ENCODE results near the gene EFCAB12. TPM values are rescaled to one million over a fixed set of nuclear protein-coding genes. Genes with fewer than 3 reads are reported as not detected.

The EFCAB12 gene
- total and polyA plus RNA-seq, 2 donors (not counting 3 experiments of a cell fraction or from before 2014, with no cell fraction given), result 0.15 to 0.49 TPM

DNA sequence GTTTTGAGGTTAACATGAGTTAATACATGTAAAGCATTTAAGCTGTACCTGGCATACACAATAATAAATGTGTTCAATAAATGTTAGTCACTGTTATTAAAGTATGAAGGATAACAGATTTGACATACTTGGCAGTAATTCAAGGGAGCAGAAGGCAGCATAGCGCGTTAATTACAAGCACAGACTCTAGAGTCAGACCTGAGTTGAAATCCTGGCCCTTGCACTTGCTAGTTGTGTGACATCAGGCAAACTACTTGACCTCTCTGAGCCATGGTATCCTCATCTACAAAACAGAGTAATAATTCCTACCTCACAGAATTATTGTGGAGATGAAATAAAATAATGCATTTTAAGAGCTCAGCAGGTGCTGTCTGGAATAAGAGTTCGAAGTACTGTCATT, 17.0 kb upstream of the EFCAB12 start:
- H3K9ac ChIP-seq (replicated peaks; ENCODE audit: extremely low read depth, insufficient read depth, low read length), result no peak overlapping the region
- peaks cover 17% of the 10 kb centered on the region for H3K79me2 ChIP-seq (ENCODE audit: control insufficient read depth, insufficient read depth, low read length)
- peaks cover 53% of the 10 kb centered on the region for H3K4me1 ChIP-seq (ENCODE audit: control insufficient read depth, extremely low read depth, insufficient read depth, low read length)
- TF ChIP-seq, protein P1, sequence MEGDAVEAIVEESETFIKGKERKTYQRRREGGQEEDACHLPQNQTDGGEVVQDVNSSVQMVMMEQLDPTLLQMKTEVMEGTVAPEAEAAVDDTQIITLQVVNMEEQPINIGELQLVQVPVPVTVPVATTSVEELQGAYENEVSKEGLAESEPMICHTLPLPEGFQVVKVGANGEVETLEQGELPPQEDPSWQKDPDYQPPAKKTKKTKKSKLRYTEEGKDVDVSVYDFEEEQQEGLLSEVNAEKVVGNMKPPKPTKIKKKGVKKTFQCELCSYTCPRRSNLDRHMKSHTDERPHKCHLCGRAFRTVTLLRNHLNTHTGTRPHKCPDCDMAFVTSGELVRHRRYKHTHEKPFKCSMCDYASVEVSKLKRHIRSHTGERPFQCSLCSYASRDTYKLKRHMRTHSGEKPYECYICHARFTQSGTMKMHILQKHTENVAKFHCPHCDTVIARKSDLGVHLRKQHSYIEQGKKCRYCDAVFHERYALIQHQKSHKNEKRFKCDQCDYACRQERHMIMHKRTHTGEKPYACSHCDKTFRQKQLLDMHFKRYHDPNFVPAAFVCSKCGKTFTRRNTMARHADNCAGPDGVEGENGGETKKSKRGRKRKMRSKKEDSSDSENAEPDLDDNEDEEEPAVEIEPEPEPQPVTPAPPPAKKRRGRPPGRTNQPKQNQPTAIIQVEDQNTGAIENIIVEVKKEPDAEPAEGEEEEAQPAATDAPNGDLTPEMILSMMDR (IDR thresholded peaks at IDR 0.05; ENCODE audit: extremely low read depth in 1 of 2, insufficient read depth in 1 of 2, low read depth in 1 of 2, low read length in 2 of 2), result no peak
- no peak for TF ChIP-seq MYC (IDR thresholded peaks at IDR 0.05; ENCODE audit: low read depth, low read length)
- TF ChIP-seq FOS (IDR thresholded peaks at IDR 0.05; ENCODE audit: borderline replicate concordance, insufficient read depth, low read length), result no peak
- no peak for TF ChIP-seq POLR2A (IDR thresholded peaks at IDR 0.05; ENCODE audit: low read depth, low read length)
- TF ChIP-seq, protein P2, sequence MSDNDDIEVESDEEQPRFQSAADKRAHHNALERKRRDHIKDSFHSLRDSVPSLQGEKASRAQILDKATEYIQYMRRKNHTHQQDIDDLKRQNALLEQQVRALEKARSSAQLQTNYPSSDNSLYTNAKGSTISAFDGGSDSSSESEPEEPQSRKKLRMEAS (IDR thresholded peaks at IDR 0.05; ENCODE audit: insufficient read depth, insufficient read length), result no peak
- TF ChIP-seq JUN (IDR thresholded peaks at IDR 0.05; ENCODE audit: borderline replicate concordance, insufficient read depth, insufficient read length, low read depth), result no peak
- no peak for TF ChIP-seq EZH2 (IDR thresholded peaks at IDR 0.05; ENCODE audit: borderline replicate concordance, low read depth, low read length, severe bottlenecking)
- no peak for TF ChIP-seq GATA2 (IDR thresholded peaks at IDR 0.05; ENCODE audit: insufficient read depth, insufficient read length, low read depth, low read length)
- no peak for TF ChIP-seq POLR2AphosphoS5 (IDR thresholded peaks at IDR 0.05; ENCODE audit: insufficient read depth, low read depth, low read length)
- ChIA-PET CTCF (interaction anchor here (1.0 kb wide), 1 partner anchor 62 kb away, joined by 3 read pairs; no protein-coding TSS in a partner anchor), POLR2A (no interaction called here)
- H3K27me3 ChIP-seq (ENCODE audit: control insufficient read depth in 2 of 2, insufficient read depth in 2 of 2, low read length in 2 of 2), result no peaks in the 10 kb centered on the region
- no peaks in the 10 kb centered on the region for H3K9me1 ChIP-seq (replicated peaks; ENCODE audit: control insufficient read depth, extremely low read depth, insufficient read depth, low read length)
- H3K4me3 ChIP-seq (replicated peaks in 1 of 3; ENCODE audit: insufficient read depth in 1 of 3, low read depth in 1 of 3, low read length in 3 of 3), result no peak overlapping the region
- H3K36me3 ChIP-seq (ENCODE audit: control insufficient read depth in 2 of 2, extremely low read depth in 1 of 2, insufficient read depth in 2 of 2, low read length in 2 of 2), result peaks cover 0 to 3% of the 10 kb centered on the region in 2 experiments
- H4K20me1 ChIP-seq (replicated peaks; ENCODE audit: control insufficient read depth, extremely low read depth, insufficient read depth, low read length), result no peaks in the 10 kb centered on the region
- no peak overlapping the region for H2AFZ ChIP-seq (ENCODE audit: low read depth, low read length)
- no TSS peak for BruUV-seq (replicated peaks)
- intact Hi-C loops (cut with micrococcal nuclease), result no loop called here
- H3K9me3 ChIP-seq (replicated peaks; ENCODE audit: control insufficient read depth, insufficient read depth, low read length), result no peaks in the 10 kb centered on the region
- dilution Hi-C loops (cut with MboI; ENCODE audit: extremely low pct_ligation_motif_present, low sequenced_read_pairs), result no loop called here
- DNase-seq (ENCODE audit: low read depth, low spot score), result peak; percentile 23
- no peak overlapping the region for H3K4me2 ChIP-seq (ENCODE audit: insufficient read depth, low read length)
- H3K27ac ChIP-seq (ENCODE audit: insufficient read depth, low read depth, low read length), result no peak overlapping the region
- FAIRE-seq, result no peak

All from endothelial cell of umbilical vein (primary cell).